ENCODE measurements around the gene WNK2. TPM values are rescaled to one million over a fixed set of nuclear protein-coding genes. Genes with fewer than 3 reads are reported as not detected.

The WNK2 gene
- total and polyA plus RNA-seq, 7 experiments from 2014 or later, result 0.32 to 0.83 (median 0.46) TPM; not detected in 3

- Mint-ChIP-seq H3K4me3 (peak overlapping the region in 1 of 10 donors; percentile 20), H3K36me3 (no peaks in the 10 kb centered on the region), H3K27me3 (no peaks in the 10 kb centered on the region), H3K27ac (no peak overlapping the region), H3K9me3 (no peaks in the 10 kb centered on the region), H3K4me1 (peaks cover 0 to 11% (median 0%) of the 10 kb centered on the region in 7 donors)
- no peak for ATAC-seq
- DNase-seq, result peak in 2 of 9 donors; percentile 3 to 18
- H3K4me3 ChIP-seq (ENCODE audit: low read length), result no peak overlapping the region
- H3K9me3 ChIP-seq (ENCODE audit: control insufficient read depth in 2 of 3, low read length in 3 of 3), result no peaks in the 10 kb centered on the region
- intact Hi-C loops (cut with micrococcal nuclease), result no loop called here
- H3K27ac ChIP-seq (ENCODE audit: low read depth, low read length), result no peak overlapping the region
- CTCF ChIA-PET, result no interaction called here
- no peaks in the 10 kb centered on the region for H3K27me3 ChIP-seq (ENCODE audit: control insufficient read depth in 2 of 2, insufficient read depth in 2 of 2, low read length in 2 of 2)
- no peaks in the 10 kb centered on the region for H3K4me1 ChIP-seq (ENCODE audit: control insufficient read depth in 2 of 2, insufficient read depth in 2 of 2, low read length in 2 of 2)
- POLR2A ChIA-PET, result no interaction called here
- H3K36me3 ChIP-seq (ENCODE audit: control insufficient read depth in 2 of 3, insufficient read depth in 3 of 3, low read length in 3 of 3), result no peaks in the 10 kb centered on the region
Measured at GRCh38 chr9:93260263-93261066, 76.5 kb downstream of the WNK2 start.

DNA sequence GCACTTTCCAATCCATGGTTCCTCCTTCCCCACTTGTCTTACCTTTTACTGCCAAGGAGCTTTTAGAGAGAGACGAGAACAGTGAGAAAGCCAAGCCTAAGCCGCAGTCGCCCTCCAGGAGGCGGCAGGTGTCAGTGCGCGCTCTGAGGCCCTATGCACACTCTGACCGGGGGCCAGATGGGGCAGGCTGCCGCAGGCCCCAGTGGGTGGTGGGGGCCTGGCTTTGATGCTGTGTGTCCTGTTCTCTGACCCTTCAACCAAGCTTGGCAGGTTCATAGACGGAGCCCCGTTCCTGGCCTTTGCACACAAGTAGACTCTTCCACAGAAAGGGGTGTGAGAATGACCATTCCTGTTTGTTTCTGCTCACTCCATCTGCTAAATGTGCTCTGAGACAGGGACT is 77.3 kb downstream of the WNK2 start:
- Mint-ChIP-seq H3K9me3 (no peaks in the 10 kb centered on the region), H3K27me3 (no peaks in the 10 kb centered on the region), H3K27ac (no peak overlapping the region), H3K36me3 (no peaks in the 10 kb centered on the region), H3K4me1 (peaks cover 0 to 11% (median 0%) of the 10 kb centered on the region in 7 donors), H3K4me3 (no peak overlapping the region)
- H3K9me3 ChIP-seq (ENCODE audit: control insufficient read depth in 2 of 3, low read length in 3 of 3), result no peaks in the 10 kb centered on the region
- H3K27ac ChIP-seq (ENCODE audit: low read depth, low read length), result no peak overlapping the region
- no peaks in the 10 kb centered on the region for H3K27me3 ChIP-seq (ENCODE audit: control insufficient read depth in 2 of 2, insufficient read depth in 2 of 2, low read length in 2 of 2)
- no peaks in the 10 kb centered on the region for H3K4me1 ChIP-seq (ENCODE audit: control insufficient read depth in 2 of 2, insufficient read depth in 2 of 2, low read length in 2 of 2)
- no peak overlapping the region for H3K4me3 ChIP-seq (ENCODE audit: low read length)
- DNase-seq (no peak), ATAC-seq (no peak)
- H3K36me3 ChIP-seq (ENCODE audit: control insufficient read depth in 2 of 3, insufficient read depth in 3 of 3, low read length in 3 of 3), result no peaks in the 10 kb centered on the region
- intact Hi-C loops (cut with micrococcal nuclease), result no loop called here
- CTCF ChIA-PET, result no interaction called here
- POLR2A ChIA-PET, result no interaction called here

- Histone ChIP-seq H3K36me3 (ENCODE audit: control insufficient read depth in 2 of 3, insufficient read depth in 3 of 3, low read length in 3 of 3) (no peaks in the 10 kb centered on the region), H3K9me3 (ENCODE audit: control insufficient read depth in 2 of 3, low read length in 3 of 3) (no peaks in the 10 kb centered on the region), H3K27ac (ENCODE audit: low read depth, low read length) (no peak overlapping the region), H3K4me1 (ENCODE audit: control insufficient read depth in 2 of 2, insufficient read depth in 2 of 2, low read length in 2 of 2) (no peaks in the 10 kb centered on the region), H3K27me3 (ENCODE audit: control insufficient read depth in 2 of 2, insufficient read depth in 2 of 2, low read length in 2 of 2) (no peaks in the 10 kb centered on the region), H3K4me3 (ENCODE audit: low read length) (no peak overlapping the region)
- H3K27me3 Mint-ChIP-seq, result no peaks in the 10 kb centered on the region
- no peaks in the 10 kb centered on the region for H3K9me3 Mint-ChIP-seq
- no peak overlapping the region for H3K4me3 Mint-ChIP-seq
- no peak for ATAC-seq
- ChIA-PET POLR2A (no interaction called here), CTCF (interaction anchor here (0.6 kb wide), 1 partner anchor 423 kb away, joined by 3 read pairs; no protein-coding TSS in a partner anchor)
- no peak for DNase-seq
- no peak overlapping the region for H3K27ac Mint-ChIP-seq
- no peaks in the 10 kb centered on the region for H3K36me3 Mint-ChIP-seq
- H3K4me1 Mint-ChIP-seq, result peaks cover 0 to 11% (median 0%) of the 10 kb centered on the region in 7 donors
- intact Hi-C loops (cut with micrococcal nuclease), result no loop called here
Measured at GRCh38 chr9:93261735-93262523, 78.0 kb downstream of the WNK2 start.

DNA sequence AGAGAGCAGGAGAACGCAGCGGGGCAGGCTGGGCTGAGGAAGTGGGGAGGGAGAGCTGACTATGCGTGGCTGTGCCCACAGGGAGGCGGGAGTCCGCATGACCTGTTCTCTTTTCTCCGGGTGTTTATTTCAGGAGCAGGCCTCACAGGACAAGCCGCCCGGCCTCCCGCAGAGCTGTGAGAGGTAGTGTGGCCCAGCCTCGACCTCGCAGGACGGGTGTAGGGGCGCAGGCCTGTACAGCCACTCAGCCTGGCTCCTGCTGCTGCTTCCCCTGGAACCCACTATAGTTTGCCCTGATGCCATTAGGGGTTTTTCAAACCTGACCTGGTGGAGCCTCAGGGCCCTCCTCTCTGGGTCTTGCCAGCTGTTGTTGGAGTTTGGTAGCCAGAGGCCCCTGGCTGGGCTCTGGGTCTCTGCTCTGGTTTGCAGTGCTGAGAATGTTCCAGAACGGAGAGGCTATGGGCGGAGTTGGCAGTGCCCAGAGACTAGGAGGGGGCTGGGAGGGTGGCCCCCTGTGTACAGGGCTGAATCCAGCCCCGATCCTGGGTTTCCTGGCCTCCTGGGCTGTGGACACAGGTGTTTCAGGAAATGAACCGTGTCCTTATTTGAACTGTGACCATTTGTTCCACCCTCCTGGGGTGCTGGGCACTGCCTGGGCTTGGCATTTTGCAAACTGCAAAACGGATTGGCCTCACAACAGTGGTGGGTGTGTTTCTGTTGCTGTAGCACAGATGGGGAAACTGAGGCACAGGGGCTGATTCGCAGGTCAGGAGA is 78.8 kb downstream of the WNK2 start:
- intact Hi-C loops (cut with micrococcal nuclease), result no loop called here
- Mint-ChIP-seq H3K4me3 (no peak overlapping the region), H3K36me3 (no peaks in the 10 kb centered on the region), H3K9me3 (no peaks in the 10 kb centered on the region), H3K27ac (peak overlapping the region in 1 of 9 donors; percentile 20), H3K4me1 (peaks cover 0 to 14% (median 3%) of the 10 kb centered on the region in 7 donors), H3K27me3 (peaks cover 0 to 2% (median 0%) of the 10 kb centered on the region in 5 donors)
- Histone ChIP-seq H3K9me3 (ENCODE audit: control insufficient read depth in 2 of 3, low read length in 3 of 3) (no peaks in the 10 kb centered on the region), H3K27ac (ENCODE audit: low read depth, low read length) (no peak overlapping the region), H3K27me3 (ENCODE audit: control insufficient read depth in 2 of 2, insufficient read depth in 2 of 2, low read length in 2 of 2) (no peaks in the 10 kb centered on the region), H3K36me3 (ENCODE audit: control insufficient read depth in 2 of 3, insufficient read depth in 3 of 3, low read length in 3 of 3) (no peaks in the 10 kb centered on the region), H3K4me3 (ENCODE audit: low read length) (no peak overlapping the region), H3K4me1 (ENCODE audit: control insufficient read depth in 2 of 2, insufficient read depth in 2 of 2, low read length in 2 of 2) (no peaks in the 10 kb centered on the region)
- DNase-seq, result no peak
- POLR2A ChIA-PET, result no interaction called here
- no peak for ATAC-seq
- CTCF ChIA-PET, result interaction anchor here (0.6 kb wide), 2 partner anchors 15 to 422 kb away, joined by 3 read pairs; no protein-coding TSS in a partner anchor

GRCh38 chr9:93263334-93264229 is 79.6 kb downstream of the WNK2 start:
- no peaks in the 10 kb centered on the region for H3K36me3 Mint-ChIP-seq
- H3K4me1 Mint-ChIP-seq, result peaks cover 2 to 19% (median 7%) of the 10 kb centered on the region in 7 donors
- Histone ChIP-seq H3K9me3 (ENCODE audit: control insufficient read depth in 2 of 3, low read length in 3 of 3) (no peaks in the 10 kb centered on the region), H3K4me3 (ENCODE audit: low read length) (no peak overlapping the region), H3K36me3 (ENCODE audit: control insufficient read depth in 2 of 3, insufficient read depth in 3 of 3, low read length in 3 of 3) (no peaks in the 10 kb centered on the region), H3K4me1 (ENCODE audit: control insufficient read depth in 2 of 2, insufficient read depth in 2 of 2, low read length in 2 of 2) (peaks cover 0 to 7% of the 10 kb centered on the region in 2 donors), H3K27me3 (ENCODE audit: control insufficient read depth in 2 of 2, insufficient read depth in 2 of 2, low read length in 2 of 2) (no peaks in the 10 kb centered on the region), H3K27ac (ENCODE audit: low read depth, low read length) (no peak overlapping the region)
- ATAC-seq (no peak), DNase-seq (no peak)
- H3K27ac Mint-ChIP-seq, result no peak overlapping the region
- ChIA-PET CTCF (no interaction called here), POLR2A (no interaction called here)
- H3K27me3 Mint-ChIP-seq, result peaks cover 0 to 2% (median 0%) of the 10 kb centered on the region in 5 donors
- H3K4me3 Mint-ChIP-seq, result no peak overlapping the region
- intact Hi-C loops (cut with micrococcal nuclease), result no loop called here
- no peaks in the 10 kb centered on the region for H3K9me3 Mint-ChIP-seq

Data from naive thymus-derived CD4-positive, alpha-beta T cell (primary cell).